Skin epidermis (tissue), 12 donors: ENCODE data around the gene KCTD1.
A peak's percentile ranks its signal among the peaks of the same experiment; 100 is the strongest.

Experiments used
- H3K27ac ChIP-seq, 21 experiments: fragments of 200-600 bp; sonication (generic) in 11 of 21; one replicate each; pipeline ENCODE4 v1.5.0; 2020; ENCODE audit warnings: mild to moderate bottlenecking in 3 of 21, inconsistent platforms in 2 of 21, moderate library complexity in 2 of 21
- H3K4me3 ChIP-seq, 7 experiments: fragments of 200-600 bp; sonication (generic) in 2 of 7; one replicate each; pipeline ENCODE4 v1.5.0; 2020; ENCODE audit warnings: inconsistent platforms in 2 of 7, mild to moderate bottlenecking in 2 of 7, moderate library complexity in 1 of 7

Gene KCTD1

GRCh38 chr18:26550998-26551694, 2.8 kb upstream of the KCTD1 start:
- Histone ChIP-seq H3K27ac (peak overlapping the region in 15 of 21 experiments; percentile 2 to 90 (median 68)), H3K4me3 (peak overlapping the region; percentile 4 to 84 (median 19))

DNA sequence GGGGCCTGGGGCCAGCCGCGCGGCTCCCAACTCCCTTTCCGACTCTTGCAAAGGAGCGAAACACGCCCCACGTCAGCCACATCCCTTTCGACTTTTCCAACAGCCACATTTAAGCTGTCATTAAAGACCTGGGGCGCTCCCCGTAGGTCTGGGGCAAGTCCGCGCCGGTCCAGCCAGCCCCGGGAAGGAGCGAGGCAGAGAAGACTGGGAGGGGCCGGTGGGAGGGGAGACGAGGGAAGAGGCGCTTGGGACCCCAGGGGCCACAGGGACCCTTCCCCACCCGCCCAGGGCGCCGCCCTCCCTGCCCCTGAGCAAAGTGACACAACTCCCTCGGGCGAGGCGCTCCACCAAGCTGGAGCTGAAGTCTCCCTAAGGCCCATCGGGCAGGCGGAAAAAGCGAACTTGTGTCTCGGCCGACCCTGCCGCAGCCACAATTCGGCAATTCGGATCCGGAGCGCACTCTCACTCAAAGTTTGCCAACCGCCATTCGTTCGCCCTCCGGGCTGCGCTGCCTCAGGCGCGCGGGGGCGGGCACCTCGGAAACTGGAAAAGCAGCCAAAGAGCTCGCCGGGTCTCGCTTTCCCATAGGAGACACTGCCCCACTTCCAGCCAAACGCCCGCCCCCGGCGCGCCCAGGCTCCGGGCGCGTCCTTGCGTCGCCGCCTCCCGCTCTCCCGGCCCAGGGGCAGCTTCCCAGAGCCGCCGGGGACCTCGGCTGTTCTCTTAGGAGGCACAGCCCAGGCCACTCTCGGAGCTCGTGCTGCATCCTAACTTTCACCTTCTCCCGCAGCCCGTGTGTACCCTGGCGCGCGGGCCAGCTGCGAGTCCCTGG, 1.1 kb upstream of the KCTD1 start:
- peak overlapping the region; percentile 15 to 91 (median 84) for H3K27ac ChIP-seq
- H3K4me3 ChIP-seq, result peak overlapping the region; percentile 61 to 84 (median 77)

- Histone ChIP-seq H3K4me3 (peak overlapping the region; percentile 61 to 84 (median 77)), H3K27ac (peak overlapping the region in 18 of 21 experiments; percentile 68 to 91 (median 84))
Observed at GRCh38 chr18:26547646-26548414, 523 bp downstream of the KCTD1 start.

DNA sequence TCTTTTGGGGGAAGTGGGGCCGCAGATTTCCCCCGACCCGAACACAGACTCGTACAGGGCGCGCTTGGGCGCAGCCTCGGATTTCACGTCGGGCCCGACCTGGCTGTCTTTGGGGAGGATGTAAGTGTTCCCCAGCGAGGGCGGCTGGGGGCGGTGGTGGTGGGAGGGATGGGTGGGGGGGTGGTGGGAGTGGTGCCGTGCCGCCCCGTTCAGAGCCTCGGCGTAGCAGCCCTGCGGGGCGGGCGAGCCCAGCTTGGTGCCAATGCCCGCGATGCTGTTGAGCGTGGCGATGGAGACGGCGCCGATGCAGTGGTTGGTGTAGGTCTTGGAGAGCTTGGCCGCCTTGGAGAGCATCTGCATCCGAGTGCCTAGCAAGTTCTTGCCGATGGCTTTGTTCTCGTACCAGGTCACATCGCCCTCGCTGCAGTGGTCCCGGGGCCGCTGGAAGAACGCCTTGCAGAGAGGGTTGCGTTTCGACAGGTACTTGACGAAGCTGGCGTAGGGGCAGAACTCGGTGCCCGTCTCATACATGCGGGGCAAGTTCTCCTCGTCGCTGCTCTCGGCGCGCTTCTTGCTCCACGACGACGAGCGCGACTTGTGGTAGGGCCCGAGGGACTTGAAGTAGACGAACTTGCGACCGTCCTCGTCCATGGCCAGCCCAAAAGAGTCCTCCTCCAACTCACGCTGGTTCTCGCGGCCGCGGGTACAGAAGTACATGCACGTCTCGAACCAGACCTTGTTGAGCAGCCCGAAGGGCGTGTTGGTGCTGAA, 1.3 kb downstream of the KCTD1 start:
- peak overlapping the region in 5 of 21 experiments; percentile 4 to 91 (median 83) for H3K27ac ChIP-seq
- peak overlapping the region; percentile 61 to 84 (median 77) for H3K4me3 ChIP-seq

GRCh38 chr18:26546170-26546874, 2.0 kb downstream of the KCTD1 start:
- H3K4me3 ChIP-seq, result peak overlapping the region in 6 of 7 experiments; percentile 3 to 84 (median 78)

DNA sequence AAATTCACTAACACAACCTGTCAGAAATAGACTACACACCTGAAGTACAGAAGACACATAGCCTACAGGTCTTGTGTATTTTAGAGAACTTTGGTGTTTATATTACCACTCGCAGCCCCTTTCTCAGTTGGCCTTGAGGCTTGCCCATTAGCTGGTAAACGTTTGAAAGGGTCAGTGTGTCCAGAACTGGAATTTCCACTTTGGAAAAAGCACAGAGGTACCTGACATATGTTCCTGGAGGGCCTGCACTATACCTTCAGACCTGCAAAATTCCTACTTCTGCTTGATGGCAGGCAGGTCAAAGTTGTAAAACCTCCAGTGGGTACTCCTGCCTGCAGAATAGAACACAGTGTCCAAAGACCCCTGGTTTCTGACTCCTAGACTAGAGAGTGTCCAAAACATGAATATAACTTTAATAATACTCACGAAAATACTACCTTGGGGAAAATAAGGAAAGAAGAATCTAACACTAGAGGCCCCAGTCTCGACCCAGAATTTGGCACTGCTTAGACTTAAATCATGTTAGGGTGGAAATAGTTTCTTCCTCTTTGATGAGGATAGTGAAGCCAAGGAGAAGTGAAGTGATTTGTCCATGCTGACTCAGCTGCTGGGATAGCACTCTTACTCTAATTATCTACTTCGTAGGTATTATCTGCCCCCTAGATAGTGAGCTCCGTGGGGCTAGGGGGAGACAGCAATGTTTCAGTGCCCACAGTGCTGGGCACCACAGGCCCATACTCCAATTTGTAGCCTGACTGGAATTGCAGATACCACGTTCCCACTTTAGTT, 2.8 kb downstream of the KCTD1 start:
- Histone ChIP-seq H3K27ac (no peak overlapping the region), H3K4me3 (peak overlapping the region in 3 of 7 experiments; percentile 77 to 84 (median 80))

More at GRCh38 chr18:26546170-26546874, 2.0 kb downstream of the KCTD1 start:
- H3K27ac ChIP-seq, result peak overlapping the region in 4 of 21 experiments; percentile 4 to 91 (median 57)

DNA sequence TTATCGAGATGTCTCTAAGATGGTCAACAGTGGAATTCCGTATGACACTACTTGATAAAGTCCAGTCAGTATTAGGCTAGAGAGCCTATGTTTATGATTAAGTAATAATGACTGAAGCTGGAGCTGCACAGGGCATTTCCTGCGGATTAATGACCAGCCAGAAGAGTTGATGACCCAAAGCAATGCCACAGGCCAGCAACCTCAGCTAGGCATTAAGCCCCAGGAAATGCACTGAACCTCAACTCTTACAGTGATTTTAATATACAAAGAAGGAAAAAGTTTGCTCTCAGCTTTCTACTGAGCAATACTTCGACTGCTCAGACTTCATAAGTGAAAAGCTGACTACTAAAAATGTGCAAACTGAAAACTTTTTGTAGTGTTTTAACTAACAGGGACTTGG, 3.9 kb downstream of the KCTD1 start:
- peak overlapping the region in 1 of 7 experiments; percentile 9 for H3K4me3 ChIP-seq
- peak overlapping the region in 1 of 21 experiments; percentile 32 for H3K27ac ChIP-seq

- H3K4me3 ChIP-seq, result no peak overlapping the region
- H3K27ac ChIP-seq, result no peak overlapping the region
Observed at GRCh38 chr18:26543373-26543772, 5.0 kb downstream of the KCTD1 start.

GRCh38 chr18:26540043-26540628, 8.2 kb downstream of the KCTD1 start:
- Histone ChIP-seq H3K4me3 (no peak overlapping the region), H3K27ac (peak overlapping the region in 4 of 21 experiments; percentile 21 to 34 (median 24))

DNA sequence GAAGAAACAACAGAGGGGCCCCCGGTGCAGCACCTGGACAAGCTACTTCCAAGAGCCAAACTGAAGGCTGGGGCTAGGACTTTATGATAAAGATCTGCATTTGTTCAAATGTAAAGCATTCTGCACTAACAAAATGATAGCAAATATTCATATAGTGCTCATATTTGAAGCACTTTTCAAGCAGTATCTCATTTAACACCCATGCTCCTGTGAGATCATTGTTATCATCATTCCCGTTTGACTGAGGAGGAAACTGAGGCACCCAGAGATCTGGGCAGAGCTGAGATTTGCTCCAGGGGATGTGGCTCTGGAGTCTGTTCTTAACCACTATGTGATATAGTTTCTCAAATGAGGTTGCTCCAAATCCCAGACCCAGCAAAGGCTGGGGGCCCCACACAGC, 9.8 kb downstream of the KCTD1 start:
- no peak overlapping the region for H3K4me3 ChIP-seq
- no peak overlapping the region for H3K27ac ChIP-seq

GRCh38 chr18:26536664-26537063, 11.7 kb downstream of the KCTD1 start:
- no peak overlapping the region for H3K27ac ChIP-seq

DNA sequence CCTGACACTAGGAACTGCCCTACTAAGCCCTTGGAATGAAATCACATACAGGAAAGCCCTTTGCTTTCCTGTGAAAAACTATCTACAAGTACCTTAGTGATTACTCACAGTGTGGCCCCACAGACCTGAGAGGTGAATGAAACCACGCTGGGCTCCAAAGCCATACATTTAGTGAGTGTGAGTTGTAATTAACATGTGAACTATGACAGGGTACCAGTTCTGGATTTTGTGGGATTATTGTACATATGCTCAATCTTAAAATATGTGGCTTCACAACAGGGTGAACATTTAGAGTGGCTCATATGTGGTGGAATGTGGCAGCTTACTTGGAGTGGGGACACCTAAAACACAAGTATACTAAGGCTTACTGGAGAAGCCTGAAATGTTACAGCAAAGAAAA, 12.3 kb downstream of the KCTD1 start:
- Histone ChIP-seq H3K27ac (no peak overlapping the region), H3K4me3 (no peak overlapping the region)

More at GRCh38 chr18:26536664-26537063, 11.7 kb downstream of the KCTD1 start:
- no peak overlapping the region for H3K4me3 ChIP-seq

DNA sequence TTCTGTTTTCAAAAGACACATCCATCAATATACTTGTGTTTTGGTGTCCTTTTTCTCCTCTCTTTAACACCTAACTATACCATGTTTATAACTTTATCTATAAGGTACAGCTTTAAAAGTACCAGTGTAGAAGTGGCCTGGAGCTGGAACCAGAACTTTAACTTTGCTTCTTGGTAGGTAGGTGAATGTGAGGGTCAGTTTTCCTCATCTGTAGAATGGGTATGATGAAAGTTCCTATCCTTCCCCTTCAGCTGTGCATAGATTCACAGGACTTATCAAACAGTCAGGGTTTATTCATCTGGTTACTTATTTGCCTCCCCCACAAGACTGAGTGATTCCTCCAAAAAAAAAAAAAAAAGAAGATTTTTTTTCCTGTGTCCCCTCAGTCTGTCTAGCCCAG, 12.7 kb downstream of the KCTD1 start:
- no peak overlapping the region for H3K4me3 ChIP-seq
- no peak overlapping the region for H3K27ac ChIP-seq

DNA sequence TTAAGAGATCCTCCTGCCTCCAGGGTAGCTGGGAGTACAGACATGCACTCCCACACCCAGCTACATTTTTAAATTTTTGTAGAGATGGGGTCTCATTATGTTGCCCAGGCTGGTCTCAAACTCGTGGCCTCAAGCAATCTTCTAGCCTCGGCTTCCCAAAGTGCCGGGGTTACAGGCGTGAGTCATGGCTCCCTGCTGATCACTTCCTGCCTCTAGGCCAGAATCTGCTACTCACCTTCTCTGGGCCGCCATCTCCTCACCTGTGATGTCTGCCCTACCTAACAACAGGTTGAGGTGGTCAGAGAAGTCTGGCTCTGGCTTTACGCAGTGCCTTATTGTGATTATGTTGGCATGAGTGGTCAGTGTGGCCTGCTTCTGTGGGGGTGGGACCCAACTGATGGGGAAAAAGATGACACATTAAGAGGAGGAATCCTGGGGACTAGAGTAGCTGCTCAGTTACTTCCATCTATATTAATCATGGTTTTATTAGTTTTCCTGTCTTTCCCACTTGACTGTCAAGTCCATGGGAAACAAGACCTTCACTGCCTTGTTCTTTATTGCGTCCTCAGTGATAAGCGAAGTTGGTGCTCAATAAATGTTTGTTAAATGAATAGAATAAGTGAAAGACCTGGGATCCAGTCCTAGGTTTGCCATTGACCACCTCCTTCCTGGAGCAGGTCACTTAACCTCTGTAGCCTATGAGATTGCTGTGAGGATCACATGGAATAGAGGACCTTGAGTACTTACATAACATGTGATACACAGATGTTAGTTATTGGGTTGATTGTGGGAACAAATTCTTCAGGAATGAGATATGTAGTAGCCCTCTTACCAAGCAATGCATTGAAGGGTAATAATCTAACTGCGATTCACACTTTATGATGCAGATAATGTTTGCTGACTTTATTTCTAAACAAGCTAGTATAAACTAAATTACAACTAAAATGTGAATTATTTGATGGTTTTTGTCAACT, 15.7 kb downstream of the KCTD1 start:
- Histone ChIP-seq H3K4me3 (no peak overlapping the region), H3K27ac (no peak overlapping the region)

- H3K27ac ChIP-seq, result no peak overlapping the region
Observed at GRCh38 chr18:26531605-26532298, 16.6 kb downstream of the KCTD1 start.

DNA sequence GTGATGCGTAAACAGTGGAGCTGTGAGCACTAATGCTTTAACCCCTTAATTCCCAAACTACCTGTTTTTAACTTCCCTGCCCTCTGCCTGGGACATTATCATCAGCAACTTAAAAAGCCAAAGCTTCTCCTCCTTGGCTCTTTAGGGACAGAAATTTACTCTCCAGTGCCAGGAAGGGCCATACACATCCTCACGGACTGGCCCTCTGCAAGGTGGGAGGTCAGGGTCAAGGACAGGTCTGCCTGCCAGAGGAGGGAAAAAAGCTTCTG, 21.5 kb downstream of the KCTD1 start:
- Histone ChIP-seq H3K27ac (no peak overlapping the region), H3K4me3 (no peak overlapping the region)

More at GRCh38 chr18:26531605-26532298, 16.6 kb downstream of the KCTD1 start:
- no peak overlapping the region for H3K4me3 ChIP-seq
